Measurements from ENCODE around the gene PRM1. TPM values are rescaled to one million over a fixed set of nuclear protein-coding genes. Genes with fewer than 3 reads are reported as not detected.
A peak's percentile ranks its signal among the peaks of the same experiment; 100 is the strongest.

The PRM1 gene
- total RNA-seq, 1 donor from 2014 or later, result not detected

DNA sequence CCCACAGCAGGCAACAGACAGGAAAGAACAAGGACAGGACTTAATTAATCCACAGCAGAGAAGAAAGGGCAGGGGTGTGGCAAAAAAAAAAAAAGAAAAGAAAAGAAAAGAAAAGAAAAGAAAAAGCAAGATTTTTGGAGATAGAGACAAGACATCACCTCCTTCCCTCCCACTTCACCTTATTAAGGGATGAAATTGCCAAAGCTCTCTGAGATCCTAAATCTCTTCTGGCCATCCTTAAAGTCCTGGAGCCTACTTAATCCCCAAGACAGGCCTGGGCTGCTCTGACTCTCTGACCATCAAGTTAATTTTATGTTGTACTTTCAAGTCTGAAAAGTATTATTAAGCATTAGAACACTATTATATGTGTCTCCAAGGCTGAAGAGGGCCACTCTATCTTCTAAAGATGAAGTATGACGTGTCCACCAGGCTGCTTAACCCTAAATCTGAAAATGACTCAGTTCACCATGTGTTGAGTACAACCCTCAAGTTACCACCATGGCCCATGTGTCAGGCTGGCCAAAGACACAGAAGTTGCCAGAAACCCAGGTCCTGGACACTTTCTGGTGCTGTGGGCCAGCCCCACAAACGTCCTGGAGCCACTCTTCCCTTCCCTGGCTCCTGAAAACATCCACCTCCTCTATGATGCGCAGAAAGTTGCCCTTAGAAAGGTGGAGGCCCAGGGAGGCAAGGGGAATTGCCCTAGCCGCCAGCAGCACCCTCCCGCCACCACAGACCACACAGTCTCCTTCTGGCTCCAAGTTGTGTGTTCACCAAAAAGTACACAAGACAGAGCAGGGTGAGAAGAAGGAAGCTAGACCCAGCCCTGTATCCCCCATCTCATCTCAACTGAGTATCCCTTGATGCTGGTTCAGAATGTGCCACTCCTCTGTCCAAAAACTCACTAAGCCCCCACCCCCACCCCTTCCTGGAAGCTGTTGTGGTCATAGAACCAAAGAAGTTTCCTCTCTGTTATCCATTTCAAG is 27.8 kb downstream of the PRM1 start:
- Histone ChIP-seq H3K4me3 (peak overlapping the region; percentile 90), H3K27me3 (ENCODE audit: low read depth) (no peaks in the 10 kb centered on the region), H3K36me3 (no peaks in the 10 kb centered on the region), H3K27ac (replicated peaks) (no peak overlapping the region), H3K4me1 (peaks cover 44% of the 10 kb centered on the region), H3K9me3 (replicated peaks) (no peaks in the 10 kb centered on the region)
- TF ChIP-seq, protein P1, sequence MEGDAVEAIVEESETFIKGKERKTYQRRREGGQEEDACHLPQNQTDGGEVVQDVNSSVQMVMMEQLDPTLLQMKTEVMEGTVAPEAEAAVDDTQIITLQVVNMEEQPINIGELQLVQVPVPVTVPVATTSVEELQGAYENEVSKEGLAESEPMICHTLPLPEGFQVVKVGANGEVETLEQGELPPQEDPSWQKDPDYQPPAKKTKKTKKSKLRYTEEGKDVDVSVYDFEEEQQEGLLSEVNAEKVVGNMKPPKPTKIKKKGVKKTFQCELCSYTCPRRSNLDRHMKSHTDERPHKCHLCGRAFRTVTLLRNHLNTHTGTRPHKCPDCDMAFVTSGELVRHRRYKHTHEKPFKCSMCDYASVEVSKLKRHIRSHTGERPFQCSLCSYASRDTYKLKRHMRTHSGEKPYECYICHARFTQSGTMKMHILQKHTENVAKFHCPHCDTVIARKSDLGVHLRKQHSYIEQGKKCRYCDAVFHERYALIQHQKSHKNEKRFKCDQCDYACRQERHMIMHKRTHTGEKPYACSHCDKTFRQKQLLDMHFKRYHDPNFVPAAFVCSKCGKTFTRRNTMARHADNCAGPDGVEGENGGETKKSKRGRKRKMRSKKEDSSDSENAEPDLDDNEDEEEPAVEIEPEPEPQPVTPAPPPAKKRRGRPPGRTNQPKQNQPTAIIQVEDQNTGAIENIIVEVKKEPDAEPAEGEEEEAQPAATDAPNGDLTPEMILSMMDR (IDR thresholded peaks at IDR 0.05; ENCODE audit: borderline replicate concordance), result no peak
- DNase-seq, result no peak
- intact Hi-C loops (cut with micrococcal nuclease), result loop anchor here (10.0 kb wide), 1 partner anchor 101 kb away; no protein-coding TSS in a partner anchor

DNA sequence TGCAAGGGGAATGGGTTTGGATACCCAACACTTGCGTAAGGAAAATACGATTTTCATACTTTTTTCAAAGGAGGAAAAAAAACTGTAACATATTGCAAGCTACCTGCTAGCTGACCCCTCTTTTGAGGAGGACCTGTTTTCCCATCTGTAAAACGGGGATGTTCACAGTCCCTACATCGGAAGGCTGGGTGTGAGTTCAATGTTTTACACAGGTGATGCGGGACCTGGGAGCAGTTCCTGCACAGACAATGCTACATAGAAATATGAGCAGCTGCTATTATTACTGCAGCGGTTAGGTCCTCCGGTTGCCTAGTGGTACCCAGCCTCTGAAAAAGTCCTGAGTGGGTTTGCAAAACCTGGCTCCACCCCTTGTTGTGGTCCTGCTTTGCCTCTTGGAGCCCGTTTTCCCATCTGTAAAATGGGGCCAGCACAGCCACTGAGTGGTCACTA is 28.6 kb downstream of the PRM1 start:
- TF ChIP-seq, protein P1 (IDR thresholded peaks at IDR 0.05; ENCODE audit: borderline replicate concordance), result no peak
- H3K4me1 ChIP-seq, result peaks cover 39% of the 10 kb centered on the region
- H3K9me3 ChIP-seq (replicated peaks), result no peaks in the 10 kb centered on the region
- no peak for DNase-seq
- H3K27ac ChIP-seq (replicated peaks), result no peak overlapping the region
- H3K36me3 ChIP-seq, result no peaks in the 10 kb centered on the region
- no peak overlapping the region for H3K4me3 ChIP-seq
- H3K27me3 ChIP-seq (ENCODE audit: low read depth), result no peaks in the 10 kb centered on the region
- intact Hi-C loops (cut with micrococcal nuclease), result loop anchor here (10.0 kb wide), 1 partner anchor 102 kb away; no protein-coding TSS in a partner anchor

DNA sequence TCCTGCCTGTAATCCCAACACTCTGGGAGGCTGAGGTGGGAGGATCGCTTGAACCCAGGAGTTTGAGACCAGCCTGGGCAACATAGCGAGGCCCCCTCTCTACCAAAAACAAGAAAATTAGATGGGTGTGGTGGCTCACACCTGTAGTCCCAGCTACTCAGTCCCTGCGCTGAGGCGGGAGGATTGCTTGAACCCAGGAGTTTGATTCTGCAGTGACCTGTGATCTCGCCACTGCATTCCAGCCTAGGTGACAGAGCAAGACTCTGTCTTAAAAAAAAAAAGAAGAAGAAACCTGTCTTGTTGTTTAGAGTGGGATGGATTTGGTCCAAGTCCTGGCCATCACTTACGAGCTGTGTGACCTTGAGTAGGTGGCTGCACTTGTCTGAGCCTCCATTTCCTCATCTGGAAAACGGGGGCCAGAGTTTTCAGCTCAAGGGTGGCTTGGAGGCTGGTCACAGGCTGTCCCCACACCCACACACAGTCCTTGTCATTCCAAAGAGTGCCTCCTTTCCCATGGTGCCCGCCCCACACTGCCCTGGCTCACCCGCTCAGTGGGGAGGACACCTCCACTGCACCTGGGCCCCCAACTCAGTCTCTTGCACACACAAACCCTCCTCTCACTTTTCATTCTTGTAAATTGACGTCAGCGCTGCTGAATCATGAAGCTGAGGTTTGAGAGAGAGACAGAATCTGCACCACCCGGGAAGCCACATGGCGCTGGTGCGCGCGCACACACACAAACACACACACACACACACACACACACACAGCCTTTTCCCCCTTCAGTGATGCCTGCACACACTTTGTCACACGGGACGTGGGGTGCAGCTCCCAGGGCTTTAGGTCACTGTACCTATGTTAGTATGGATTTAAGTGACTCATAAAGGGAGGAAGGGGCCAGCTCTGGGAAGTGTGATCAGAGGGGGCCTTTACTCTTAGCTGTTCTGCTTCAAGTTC is 29.3 kb downstream of the PRM1 start:
- H3K36me3 ChIP-seq, result no peaks in the 10 kb centered on the region
- H3K27me3 ChIP-seq (ENCODE audit: low read depth), result no peaks in the 10 kb centered on the region
- intact Hi-C loops (cut with micrococcal nuclease), result loop anchor here (10.0 kb wide), 1 partner anchor 103 kb away; no protein-coding TSS in a partner anchor
- no peak overlapping the region for H3K4me3 ChIP-seq
- no peak for DNase-seq
- H3K27ac ChIP-seq (replicated peaks), result no peak overlapping the region
- H3K9me3 ChIP-seq (replicated peaks), result no peaks in the 10 kb centered on the region
- peaks cover 32% of the 10 kb centered on the region for H3K4me1 ChIP-seq
- TF ChIP-seq, protein P1 (IDR thresholded peaks at IDR 0.05; ENCODE audit: borderline replicate concordance), result no peak

DNA sequence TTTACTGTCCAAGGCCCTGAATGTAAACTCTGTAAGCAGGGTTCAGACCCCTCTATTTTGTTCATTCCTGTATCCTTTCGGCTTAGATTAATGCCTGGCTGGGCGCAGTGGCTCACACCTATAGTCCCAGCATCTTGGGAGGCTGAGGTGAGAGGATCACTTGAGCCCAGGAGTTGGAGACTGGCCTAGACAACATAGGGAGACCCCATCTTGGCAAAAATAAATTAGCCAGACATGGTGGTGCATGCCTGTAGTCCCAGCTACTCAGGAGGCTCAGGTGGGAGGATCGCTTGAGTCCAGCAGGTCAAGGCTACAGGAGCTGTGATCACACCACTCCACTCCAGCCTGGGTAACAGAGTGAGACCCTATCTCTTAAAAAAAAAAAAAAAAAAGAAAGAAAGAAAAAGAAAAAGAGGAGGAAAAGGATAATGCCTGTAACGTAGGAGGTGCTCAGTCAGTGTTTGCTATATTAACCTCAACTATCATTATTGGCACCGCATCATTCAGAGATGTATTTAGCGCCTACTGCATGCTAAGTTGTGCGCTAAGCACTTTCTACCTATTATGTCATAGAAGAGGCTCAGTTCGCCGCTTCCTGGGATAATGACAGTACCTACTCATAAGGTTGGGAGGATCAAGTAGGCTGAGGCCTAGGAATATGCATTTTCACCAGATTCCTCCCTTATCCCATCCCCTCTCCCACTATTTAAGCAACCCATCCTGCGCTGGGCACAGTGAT is 30.2 kb downstream of the PRM1 start:
- no peaks in the 10 kb centered on the region for H3K27me3 ChIP-seq (ENCODE audit: low read depth)
- H3K4me3 ChIP-seq, result no peak overlapping the region
- no peaks in the 10 kb centered on the region for H3K36me3 ChIP-seq
- no peak for DNase-seq
- TF ChIP-seq, protein P1 (IDR thresholded peaks at IDR 0.05; ENCODE audit: borderline replicate concordance), result no peak
- no peak overlapping the region for H3K27ac ChIP-seq (replicated peaks)
- intact Hi-C loops (cut with micrococcal nuclease), result loop anchor here (10.0 kb wide), 1 partner anchor 104 kb away; no protein-coding TSS in a partner anchor
- peaks cover 25% of the 10 kb centered on the region for H3K4me1 ChIP-seq
- no peaks in the 10 kb centered on the region for H3K9me3 ChIP-seq (replicated peaks)
